Tibial nerve (tissue), 4 donors: ENCODE data around the gene NKX3-2. TPM values are rescaled to one million over a fixed set of nuclear protein-coding genes. Genes with fewer than 3 reads are reported as not detected.
A peak's percentile ranks its signal among the peaks of the same experiment; 100 is the strongest.

ENCODE experiments used
- DNase-seq, 2 donors: peaks; one replicate each; pipeline ENCODE4 v3.0.0-alpha.2; 2019; ENCODE audit warnings: low spot score in 2 of 2
- H3K27ac ChIP-seq, 4 donors: fragments of 200-600 bp; sonication (generic) in 3 of 4; one replicate each; pipeline ENCODE4 v1.5.1; 2017 to 2019; ENCODE audit warnings: mild to moderate bottlenecking in 1 of 4
- H3K27me3 ChIP-seq, 2 donors: fragments of 200-600 bp; sonication (generic) in 1 of 2; one replicate each; pipeline versions ENCODE4 v1.5.1 to v1.6.0; 2017 to 2019
- H3K36me3 ChIP-seq, 3 donors: fragments of 200-600 bp; sonication (generic); one replicate each; pipeline ENCODE4 v1.5.1; 2018 to 2019
- H3K4me1 ChIP-seq, 4 donors: fragments of 200-600 bp; sonication (generic) in 3 of 4; one replicate each; pipeline ENCODE4 v1.5.1; 2017 to 2019
- H3K4me3 ChIP-seq, 4 donors: fragments of 200-600 bp; sonication (generic) in 3 of 4; one replicate each; pipeline ENCODE4 v1.5.1; 2017 to 2019; ENCODE audit warnings: mild to moderate bottlenecking in 1 of 4, moderate library complexity in 1 of 4
- H3K9me3 ChIP-seq, 4 donors: fragments of 200-600 bp; sonication (generic) in 3 of 4; one replicate each; pipeline ENCODE4 v1.5.1; 2017 to 2019
- EP300 ChIP-seq, 2 donors: sonication (generic); formaldehyde crosslinking; IDR thresholded peaks; one replicate each; pipeline ENCODE4 v1.6.1; 2017; ENCODE audit warnings: antibody characterized with exemption in 2 of 2, mild to moderate bottlenecking in 1 of 2
- POLR2A ChIP-seq, 2 donors: fragments of 450-650 bp; IDR thresholded peaks; one replicate each; pipeline ENCODE4 v1.6.1; 2017; ENCODE audit warnings: antibody characterized with exemption in 2 of 2, mild to moderate bottlenecking in 2 of 2, moderate library complexity in 2 of 2
- whole genome bisulfite sequencing, 2 donors: methylation state at CpG; one replicate each; pipeline ENCODE4 v1.1.5; 2018; 5-methylcytosine and 5-hydroxymethylcytosine counted together
- total RNA-seq, 4 donors: library from RNA; depleted of rRNA; stranded (reverse); fragments of >200 nt; gene quantifications; one replicate each; pipeline ENCODE4 v1.1.0, GENCODE V29; 2016
- TF ChIP-seq, protein P1 (sequence below), 5 experiments: fragments of 200-600 bp in 3 of 5; fragments of 450-650 bp in 2 of 5; sonication (generic) in 3 of 5; IDR thresholded peaks; one replicate each; pipeline ENCODE4 v1.5.1; 2016 to 2019; ENCODE audit warnings: antibody characterized with exemption in 5 of 5, mild to moderate bottlenecking in 3 of 5, moderate library complexity in 2 of 5

NKX3-2 gene
- total RNA-seq = under 1 TPM in 3 of 4 donors, not detected in 1; 0.22 to 0.84 (median 0.30) TPM

DNA sequence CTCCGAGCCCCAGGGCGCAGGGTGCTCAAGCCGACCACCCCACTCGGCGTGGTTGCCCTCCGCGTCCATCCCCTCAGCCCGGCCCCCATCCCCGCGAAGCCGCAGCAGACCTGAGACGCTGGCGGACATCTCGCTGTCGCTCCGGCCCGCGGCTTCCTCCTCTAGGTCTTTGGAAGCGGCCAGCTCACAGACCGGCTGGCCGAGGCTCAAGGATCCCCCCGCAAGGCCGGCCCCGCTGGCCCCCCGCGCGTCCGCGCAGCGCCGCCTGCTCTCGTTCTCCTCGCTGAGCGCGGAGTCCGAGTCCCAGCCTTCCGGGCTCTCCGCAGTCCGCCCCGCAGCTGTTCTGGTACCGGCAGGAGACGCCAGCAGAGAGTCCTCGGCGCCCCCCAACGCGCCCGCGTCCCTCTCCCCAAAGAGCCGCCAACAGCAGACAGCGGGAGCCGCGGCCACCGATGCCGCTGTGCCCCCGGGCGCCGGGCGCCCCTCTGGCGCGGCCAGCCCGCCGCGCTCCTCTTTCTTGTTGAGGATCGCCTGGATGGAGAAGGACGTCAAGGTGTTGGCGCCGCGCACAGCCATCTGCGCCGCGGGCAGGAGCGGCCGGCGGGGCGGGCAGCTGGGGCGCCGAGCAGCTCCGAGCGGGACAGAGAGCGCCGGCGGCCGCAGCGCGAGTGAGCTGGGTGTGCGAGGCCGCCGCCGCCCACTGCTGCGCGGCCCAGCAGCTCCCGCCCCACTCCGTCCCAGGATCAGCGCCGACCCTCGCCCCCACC is at the start of gene NKX3-2:
Gene NKX3-2 (minus strand): TSS at position 670 of the 767 bp plus-strand sequence. CDS start 94 bp downstream, at position 576.
- 3 to 4% methylated on average over 5 to 71 of the region's 96 CpGs for WGBS, 2 donors
- Histone ChIP-seq H3K9me3 (no peaks in the 10 kb centered on the region), H3K27me3 (peaks cover 9 to 98% of the 10 kb centered on the region in 2 donors), H3K4me3 (peak within 1 kb of the TSS; percentile 19 to 59 (median 49)), H3K36me3 (no peaks in the 10 kb centered on the region), H3K27ac (no peak within 1 kb of the TSS), H3K4me1 (peaks cover 0 to 85% (median 32%) of the 10 kb centered on the region in 4 donors)
- DNase-seq = no peak
- TF ChIP-seq, protein P1, sequence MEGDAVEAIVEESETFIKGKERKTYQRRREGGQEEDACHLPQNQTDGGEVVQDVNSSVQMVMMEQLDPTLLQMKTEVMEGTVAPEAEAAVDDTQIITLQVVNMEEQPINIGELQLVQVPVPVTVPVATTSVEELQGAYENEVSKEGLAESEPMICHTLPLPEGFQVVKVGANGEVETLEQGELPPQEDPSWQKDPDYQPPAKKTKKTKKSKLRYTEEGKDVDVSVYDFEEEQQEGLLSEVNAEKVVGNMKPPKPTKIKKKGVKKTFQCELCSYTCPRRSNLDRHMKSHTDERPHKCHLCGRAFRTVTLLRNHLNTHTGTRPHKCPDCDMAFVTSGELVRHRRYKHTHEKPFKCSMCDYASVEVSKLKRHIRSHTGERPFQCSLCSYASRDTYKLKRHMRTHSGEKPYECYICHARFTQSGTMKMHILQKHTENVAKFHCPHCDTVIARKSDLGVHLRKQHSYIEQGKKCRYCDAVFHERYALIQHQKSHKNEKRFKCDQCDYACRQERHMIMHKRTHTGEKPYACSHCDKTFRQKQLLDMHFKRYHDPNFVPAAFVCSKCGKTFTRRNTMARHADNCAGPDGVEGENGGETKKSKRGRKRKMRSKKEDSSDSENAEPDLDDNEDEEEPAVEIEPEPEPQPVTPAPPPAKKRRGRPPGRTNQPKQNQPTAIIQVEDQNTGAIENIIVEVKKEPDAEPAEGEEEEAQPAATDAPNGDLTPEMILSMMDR (IDR thresholded peaks at IDR 0.05) = no peak
- TF ChIP-seq EP300 (IDR thresholded peaks at IDR 0.05) (no peak), POLR2A (IDR thresholded peaks at IDR 0.05) (no peak)

DNA sequence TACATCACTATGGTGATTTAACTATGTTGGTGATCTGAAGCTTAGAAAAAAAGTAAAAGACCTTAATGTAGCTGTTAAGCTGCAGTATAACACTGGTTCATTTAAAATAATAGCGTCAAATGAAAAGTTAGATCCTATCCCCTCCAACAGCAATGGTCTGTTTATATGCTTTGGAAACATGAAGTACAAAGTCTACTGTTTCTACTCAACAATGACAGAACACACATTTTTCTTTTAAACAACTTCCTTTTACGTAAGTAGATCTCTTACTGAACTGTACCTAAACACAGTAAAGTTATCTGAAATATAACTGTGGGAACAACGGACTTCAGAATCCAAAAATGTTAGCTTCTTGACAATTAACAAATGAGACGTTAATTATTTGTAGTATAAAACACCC is 47.9 kb upstream of the NKX3-2 start:
- DNase-seq = no peak
- peaks cover 0 to 88% (median 4%) of the 10 kb centered on the region in 3 donors for H3K36me3 ChIP-seq

DNA sequence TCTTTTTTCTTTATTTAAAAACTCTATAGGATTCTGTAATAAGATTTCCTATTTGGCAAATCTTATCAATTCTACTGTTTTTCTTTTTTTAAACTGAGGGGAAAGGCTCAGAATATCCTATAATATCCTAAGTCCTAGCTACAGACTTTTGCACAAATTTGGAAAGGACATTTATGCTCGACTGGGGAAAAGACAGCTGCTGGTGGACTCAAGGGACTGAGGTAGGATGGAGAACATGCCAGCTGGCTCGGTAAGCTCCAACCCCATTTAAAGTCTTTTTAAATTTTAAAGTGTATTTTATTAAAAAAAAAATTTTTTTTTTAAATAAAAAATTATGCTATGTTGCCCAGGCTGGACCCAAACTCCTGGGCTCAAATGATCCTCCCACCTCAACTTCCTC is 46.5 kb upstream of the NKX3-2 start:
- Histone ChIP-seq H3K4me3 (no peak overlapping the region), H3K27me3 (no peaks in the 10 kb centered on the region), H3K4me1 (no peaks in the 10 kb centered on the region), H3K36me3 (peaks cover 0 to 86% (median 6%) of the 10 kb centered on the region in 3 donors), H3K9me3 (no peaks in the 10 kb centered on the region), H3K27ac (no peak overlapping the region)
- TF ChIP-seq POLR2A (IDR thresholded peaks at IDR 0.05) = no peak
- TF ChIP-seq EP300 (IDR thresholded peaks at IDR 0.05) = no peak
- TF ChIP-seq, protein P1 (IDR thresholded peaks at IDR 0.05) = no peak
- no peak for DNase-seq
- 62 to 80% methylated on average over 2 of the region's 2 CpGs for WGBS, 2 donors

More for the DNA sequence above, 47.9 kb upstream of the NKX3-2 start:
- TF ChIP-seq EP300 (IDR thresholded peaks at IDR 0.05) (no peak), POLR2A (IDR thresholded peaks at IDR 0.05) (no peak)
- TF ChIP-seq, protein P1 (IDR thresholded peaks at IDR 0.05) = no peak
- H3K4me3 ChIP-seq = no peak overlapping the region
- H3K4me1 ChIP-seq = no peaks in the 10 kb centered on the region
- no peak overlapping the region for H3K27ac ChIP-seq
- H3K9me3 ChIP-seq = no peaks in the 10 kb centered on the region
- 92 to 94% methylated on average over 4 of the region's 4 CpGs for WGBS, 2 donors
- H3K27me3 ChIP-seq = no peaks in the 10 kb centered on the region

DNA sequence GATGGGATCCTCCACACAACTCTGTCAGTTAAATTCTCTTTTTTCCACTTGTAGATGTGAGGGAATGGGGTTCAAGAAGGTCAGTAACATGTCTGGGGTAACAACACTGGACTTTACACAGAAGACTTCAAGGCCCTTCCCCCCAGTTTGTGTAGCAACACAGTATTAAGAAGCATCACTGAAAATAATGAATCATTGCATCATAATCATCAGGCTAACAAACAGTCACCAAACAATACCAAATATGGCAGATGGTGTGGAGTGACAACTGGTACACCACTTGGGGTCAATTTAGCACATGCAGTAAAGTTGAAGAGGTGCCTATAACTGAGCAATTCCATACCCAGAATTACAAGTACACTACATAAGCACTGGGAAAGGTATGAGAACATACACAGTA is 44.6 kb upstream of the NKX3-2 start:
- Histone ChIP-seq H3K27ac (no peak overlapping the region), H3K9me3 (no peaks in the 10 kb centered on the region), H3K36me3 (peaks cover 0 to 86% (median 6%) of the 10 kb centered on the region in 3 donors), H3K27me3 (no peaks in the 10 kb centered on the region), H3K4me1 (no peaks in the 10 kb centered on the region), H3K4me3 (no peak overlapping the region)
- no peak for DNase-seq
- TF ChIP-seq EP300 (IDR thresholded peaks at IDR 0.05) (no peak), POLR2A (IDR thresholded peaks at IDR 0.05) (no peak)
- TF ChIP-seq, protein P1 (IDR thresholded peaks at IDR 0.05) = no peak

DNA sequence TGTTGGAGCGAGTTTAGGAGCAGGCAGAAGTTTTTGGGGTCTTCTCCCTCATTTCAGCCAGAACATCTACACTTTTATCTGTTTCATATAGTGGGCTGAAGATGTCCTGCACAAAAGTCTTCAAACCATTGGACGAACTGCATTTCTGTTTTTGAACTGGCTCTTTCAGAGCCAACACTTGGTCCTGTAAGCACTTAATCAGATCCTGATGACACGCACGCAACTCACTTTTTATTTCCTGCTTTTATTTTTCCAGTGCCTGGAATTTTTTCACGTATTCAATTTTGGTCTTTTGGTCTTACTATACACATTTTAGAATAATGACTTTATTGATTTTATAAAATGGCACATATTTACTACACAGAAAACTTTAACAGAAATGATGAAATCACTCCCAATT is 40.2 kb upstream of the NKX3-2 start:
- TF ChIP-seq EP300 (IDR thresholded peaks at IDR 0.05) (no peak), POLR2A (IDR thresholded peaks at IDR 0.05) (no peak)
- TF ChIP-seq, protein P1 (IDR thresholded peaks at IDR 0.05) = no peak
- no peak overlapping the region for H3K27ac ChIP-seq
- no peak for DNase-seq
- peaks cover 12 to 96% (median 17%) of the 10 kb centered on the region in 3 donors for H3K36me3 ChIP-seq
- WGBS, 2 donors = 81 to 88% methylated on average over 5 of the region's 5 CpGs
- no peaks in the 10 kb centered on the region for H3K27me3 ChIP-seq
- no peaks in the 10 kb centered on the region for H3K9me3 ChIP-seq
- no peak overlapping the region for H3K4me3 ChIP-seq
- no peaks in the 10 kb centered on the region for H3K4me1 ChIP-seq
